GM18498 (cell line): Measurements from ENCODE around the gene RXRA.

ENCODE experiments used
- ATAC-seq: cut with Tn5 transposase; IDR thresholded peaks from one replicate; pipeline ENCODE4 v1.9.1; 2021; ENCODE audit warnings: mild to moderate bottlenecking, moderate library complexity; ENCODE audit not compliant: unreplicated experiment

The RXRA gene

GRCh38 chr9:134325813-134326723 is at the start of gene RXRA:
TSS of gene RXRA (plus strand) at chr9:134326455. CDS start at chr9:134326632, 177 bp downstream.
- ATAC-seq = no peak

DNA sequence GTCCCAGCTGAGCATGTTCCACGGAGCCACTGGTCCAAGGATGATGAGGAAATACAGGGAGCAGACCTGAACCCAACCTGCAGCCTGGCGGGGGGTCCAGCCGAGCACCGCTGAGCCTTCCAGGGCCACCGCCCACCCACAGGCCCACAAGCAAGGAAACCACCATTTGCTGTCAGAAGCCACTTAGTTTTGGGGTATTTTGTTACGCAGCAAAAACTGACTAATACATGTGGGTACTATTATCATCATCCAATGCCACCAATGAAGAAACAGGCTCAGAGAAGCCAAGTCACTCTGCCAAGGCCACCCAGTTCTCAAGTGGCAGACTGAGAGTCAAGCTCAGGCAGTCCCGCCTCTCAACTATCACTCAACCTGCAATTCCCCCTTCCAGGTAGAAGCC is 48.0 kb upstream of the RXRA start:
- ATAC-seq = no peak

- no peak for ATAC-seq
These were observed 47.1 kb upstream of the RXRA start for GRCh38 chr9:134278974-134279640.

- ATAC-seq = no peak
These were observed 44.1 kb upstream of the RXRA start for GRCh38 chr9:134282138-134282650.

DNA sequence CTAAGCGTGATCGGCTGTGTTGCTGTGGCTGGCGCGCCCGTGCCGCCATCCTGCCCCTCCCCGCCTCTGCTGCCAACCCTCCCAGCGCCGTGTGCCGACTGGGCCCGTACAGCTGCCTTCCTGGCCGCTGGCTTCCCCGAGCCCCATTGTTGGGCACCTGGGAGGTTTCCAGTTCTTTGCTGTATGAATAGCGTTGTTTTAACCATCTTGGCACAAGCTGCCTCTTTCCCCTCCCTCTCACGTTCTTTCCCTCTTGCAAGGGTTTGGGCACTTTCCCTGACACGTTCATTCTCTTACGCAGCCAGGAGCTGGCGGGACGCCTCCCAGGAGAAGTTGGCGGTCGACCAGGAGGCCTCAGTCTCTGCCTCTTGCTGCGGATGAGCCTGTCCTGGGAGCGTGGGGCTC is 43.1 kb upstream of the RXRA start:
- no peak for ATAC-seq

GRCh38 chr9:134283692-134284265 is 42.5 kb upstream of the RXRA start:
- no peak for ATAC-seq

GRCh38 chr9:134284273-134284672 is 42.0 kb upstream of the RXRA start:
- no peak for ATAC-seq

GRCh38 chr9:134284741-134285140 is 41.5 kb upstream of the RXRA start:
- no peak for ATAC-seq

- no peak for ATAC-seq
These were observed 40.9 kb upstream of the RXRA start for GRCh38 chr9:134285215-134285845.

DNA sequence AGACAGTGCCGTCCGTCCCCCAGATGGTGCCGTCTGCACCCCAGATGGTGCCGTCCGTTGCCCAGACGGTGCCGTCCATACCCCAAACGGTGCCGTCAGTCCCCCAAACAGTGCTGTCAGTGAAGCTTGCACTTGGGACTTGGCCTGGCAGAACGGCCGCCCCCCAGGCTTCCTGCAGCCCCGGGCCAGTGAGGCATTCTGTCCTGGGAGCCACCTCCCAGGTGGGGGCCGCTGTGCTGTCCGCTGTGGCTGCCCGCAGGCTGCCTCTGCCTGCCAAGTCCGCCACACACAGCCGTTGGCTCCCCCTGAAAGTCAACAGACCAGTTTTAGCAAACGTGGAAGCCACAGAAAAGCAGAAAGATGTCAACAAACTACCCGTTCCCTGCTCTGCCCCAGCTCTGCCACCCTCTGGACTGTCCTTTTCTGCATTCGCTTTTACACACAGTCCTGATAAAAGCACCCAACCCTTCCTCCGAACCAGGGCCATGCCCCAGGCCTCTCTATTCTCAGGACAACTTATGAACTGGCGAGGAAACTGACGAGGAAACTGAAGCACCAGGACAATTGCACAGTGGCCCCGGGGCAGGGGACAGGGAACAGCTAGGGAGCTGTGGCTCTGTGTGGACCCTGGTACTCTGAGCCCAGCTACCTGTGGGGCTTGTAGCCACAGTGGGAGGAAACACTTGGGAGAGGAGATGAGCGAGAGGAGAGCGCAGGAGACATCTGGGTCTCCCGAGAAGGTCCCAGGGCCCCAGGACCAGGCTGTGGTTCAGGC is 39.6 kb upstream of the RXRA start:
- no peak for ATAC-seq

GRCh38 chr9:134287591-134288491 is 38.4 kb upstream of the RXRA start:
- no peak for ATAC-seq

- ATAC-seq = no peak
These were observed 37.5 kb upstream of the RXRA start for GRCh38 chr9:134288746-134289145.

DNA sequence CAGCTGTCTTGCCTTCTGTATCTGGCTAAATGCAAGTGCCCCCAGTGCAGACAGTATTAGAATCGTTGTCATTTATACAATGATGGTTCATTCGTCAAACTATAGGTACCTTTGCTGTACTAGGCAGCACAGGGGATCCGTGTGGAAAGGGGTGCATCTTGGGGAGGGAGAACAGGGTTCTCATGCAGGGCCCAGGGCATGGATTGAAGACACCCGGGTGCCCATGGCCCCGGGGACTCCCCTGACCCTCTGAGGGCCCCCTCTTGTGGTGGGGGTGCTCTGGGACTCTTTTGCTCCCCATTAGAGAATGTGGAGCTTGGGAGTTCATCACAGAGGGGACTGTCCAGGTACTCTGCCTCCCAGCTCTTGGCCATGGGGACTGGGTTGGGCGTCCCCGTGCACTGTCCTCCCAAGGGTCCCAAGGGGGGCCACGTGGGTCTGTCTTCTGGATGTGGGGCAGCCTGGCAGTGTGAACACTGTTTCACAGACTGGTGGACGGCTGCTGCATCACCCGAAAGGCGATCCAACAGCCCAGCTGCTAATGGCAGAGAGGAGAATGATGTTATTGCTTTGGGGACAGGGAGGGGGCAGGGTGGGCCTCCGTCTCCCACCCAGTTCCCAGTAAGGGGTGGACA is 36.9 kb upstream of the RXRA start:
- no peak for ATAC-seq

- no peak for ATAC-seq
These were observed 35.4 kb upstream of the RXRA start for GRCh38 chr9:134290603-134291451.

- no peak for ATAC-seq
These were observed 34.8 kb upstream of the RXRA start for GRCh38 chr9:134291452-134291881.

GRCh38 chr9:134291961-134292871 is 34.0 kb upstream of the RXRA start:
- no peak for ATAC-seq

DNA sequence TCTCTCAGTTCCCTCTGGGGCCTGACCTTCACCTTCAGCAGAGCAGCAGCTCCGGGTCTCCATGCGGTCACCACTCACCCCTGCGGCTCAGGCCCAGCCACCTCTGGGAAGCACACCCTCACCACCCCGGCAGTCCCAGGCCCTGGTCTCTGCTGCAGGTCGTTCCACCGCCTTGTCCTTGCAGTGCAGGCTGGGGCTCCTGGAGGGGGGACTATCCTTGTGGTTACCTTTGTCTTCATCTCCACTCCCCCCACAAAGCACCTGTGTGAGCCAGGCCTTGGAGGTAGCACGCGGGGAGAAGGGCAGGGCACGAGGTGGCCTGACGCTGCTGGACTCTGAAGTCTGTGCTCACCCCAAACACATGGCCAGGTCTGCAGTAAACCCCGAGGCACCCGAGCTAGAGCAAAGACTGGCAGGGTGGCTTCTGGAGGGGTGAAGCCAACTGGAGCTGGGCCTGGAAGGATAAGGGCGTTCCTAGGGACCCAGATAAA is 33.2 kb upstream of the RXRA start:
- ATAC-seq = no peak
